Astrocyte (in vitro differentiated cells and primary cell): Measurements from ENCODE around the gene POLR2I.

Experiments used
- CTCF ChIP-seq: IDR thresholded peaks from 2 replicates; pipeline ENCODE4 v1.5.1; 2011; ENCODE audit warnings: low read depth, mild to moderate bottlenecking, inconsistent platforms, low read length, moderate library complexity; ENCODE audit not compliant: insufficient read depth
- EZH2 ChIP-seq: IDR thresholded peaks from 2 replicates; pipeline ENCODE4 v1.6.1; 2012; ENCODE audit warnings: mild to moderate bottlenecking, low read length, inconsistent platforms; ENCODE audit not compliant: insufficient read depth

- TF ChIP-seq CTCF, result no peak
- TF ChIP-seq EZH2, result no peak
These were observed 25.8 kb upstream of the POLR2I start for GRCh38 chr19:36140304-36141038.
